ENCODE measurements around the gene RNPS1.
A peak's percentile ranks its signal among the peaks of the same experiment; 100 is the strongest.

RNPS1 gene

GRCh38 chr16:2210386-2211365, 57.2 kb downstream of the RNPS1 start, which contains the start of gene BRICD5:
BRICD5 (minus strand) TSS chr16:2210863; CDS start chr16:2210833, 30 bp downstream.
- DNase-seq: no peak

GRCh38 chr16:2210009-2210332, 58.0 kb downstream of the RNPS1 start:
- DNase-seq: no peak

- no peak for DNase-seq
These were observed 58.5 kb downstream of the RNPS1 start for GRCh38 chr16:2209258-2210008.

- DNase-seq: no peak
These were observed 59.2 kb downstream of the RNPS1 start for GRCh38 chr16:2208772-2209171.

- no peak for DNase-seq
These were observed 59.6 kb downstream of the RNPS1 start for GRCh38 chr16:2208308-2208707.

GRCh38 chr16:2207872-2208271, 60.1 kb downstream of the RNPS1 start:
- DNase-seq: no peak

GRCh38 chr16:2206780-2207433, 61.0 kb downstream of the RNPS1 start:
- peak; percentile 44 to 74 for DNase-seq

- DNase-seq: no peak
These were observed 61.5 kb downstream of the RNPS1 start for GRCh38 chr16:2206420-2206779.

GRCh38 chr16:2205967-2206313, 62.0 kb downstream of the RNPS1 start:
- no peak for DNase-seq

GRCh38 chr16:2205104-2205966, 62.6 kb downstream of the RNPS1 start, which contains the start of gene MLST8:
MLST8 (plus strand) TSS chr16:2205454; CDS start chr16:2206086, 632 bp downstream.
- peak; percentile 80 to 87 for DNase-seq

GRCh38 chr16:2204416-2205103, 63.4 kb downstream of the RNPS1 start:
- peak in 1 of 2 donors; percentile 17 for DNase-seq
